ENCODE data around the gene LCE3E. TPM values are rescaled to one million over a fixed set of nuclear protein-coding genes. Genes with fewer than 3 reads are reported as not detected.
"Not testable (repeated sequence)": the region's sequence is repeated elsewhere in the genome, so short reads cannot be mapped to it uniquely, and the experiment has no call there.

LCE3E gene, protein sequence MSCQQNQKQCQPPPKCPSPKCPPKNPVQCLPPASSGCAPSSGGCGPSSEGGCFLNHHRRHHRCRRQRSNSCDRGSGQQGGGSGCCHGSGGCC
- total RNA-seq: not detected in 2 replicates

DNA sequence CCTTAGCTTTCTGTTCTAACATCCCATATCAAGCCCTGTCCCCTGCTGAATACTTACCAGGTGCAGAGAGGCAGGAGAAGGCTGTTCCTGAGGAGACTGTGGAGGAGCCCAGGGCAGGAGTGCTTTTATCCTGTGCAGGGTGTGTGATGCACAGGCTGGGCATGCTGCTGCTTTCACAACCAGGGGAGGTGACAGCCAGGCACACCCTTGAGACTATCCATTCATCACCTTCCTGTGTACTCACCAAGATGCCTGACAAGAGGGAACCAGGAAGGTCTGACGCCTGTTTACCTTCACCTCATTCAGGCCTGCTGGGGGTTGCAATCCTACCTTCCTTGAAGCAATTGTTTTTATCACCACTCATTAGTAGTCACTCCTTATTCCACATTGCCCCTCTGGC is at the start of gene LCE3E:
Gene LCE3E, minus strand, starts transcription at position 100 of the 400 bp plus-strand sequence. CDS start 572 bp downstream, outside the sequence.
- DNase-seq (ENCODE audit: low read depth): no peak

- DNase-seq (ENCODE audit: low read depth): no peak
These were observed 46.9 kb upstream of the LCE3E start, which contains the start of gene LCE3B for GRCh38 chr1:152613511-152613910. LCE3B (plus strand) TSS chr1:152613811; CDS start chr1:152613811, 0 bp downstream.

DNA sequence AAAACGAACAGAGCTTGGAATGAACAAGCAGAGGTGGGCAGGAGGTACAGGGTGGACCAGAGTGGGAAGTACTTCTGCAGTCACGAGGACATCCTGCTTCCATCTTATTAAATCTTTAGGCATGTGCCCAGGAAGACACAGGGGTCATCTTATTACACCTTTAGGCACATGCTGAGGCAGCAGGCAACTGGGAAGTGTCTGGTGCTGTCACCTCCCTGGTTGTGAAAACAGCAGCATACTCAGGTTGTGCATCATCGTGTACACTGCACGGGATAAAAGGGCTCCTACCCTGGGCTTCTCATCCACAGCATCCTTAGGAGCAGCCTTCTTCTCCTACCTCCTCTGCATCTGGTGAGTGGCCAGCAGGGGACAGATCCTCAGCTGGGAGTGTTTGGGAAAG is 33.4 kb upstream of the LCE3E start, which contains the start of gene LCE3C:
Gene LCE3C, plus strand, starts transcription at position 301 of the 400 bp plus-strand sequence. CDS start 498 bp downstream, outside the sequence.
- DNase-seq (ENCODE audit: low read depth): no peak

GRCh38 chr1:152596986-152597385 is 30.4 kb upstream of the LCE3E start:
- no peak for DNase-seq (ENCODE audit: low read depth)

DNA sequence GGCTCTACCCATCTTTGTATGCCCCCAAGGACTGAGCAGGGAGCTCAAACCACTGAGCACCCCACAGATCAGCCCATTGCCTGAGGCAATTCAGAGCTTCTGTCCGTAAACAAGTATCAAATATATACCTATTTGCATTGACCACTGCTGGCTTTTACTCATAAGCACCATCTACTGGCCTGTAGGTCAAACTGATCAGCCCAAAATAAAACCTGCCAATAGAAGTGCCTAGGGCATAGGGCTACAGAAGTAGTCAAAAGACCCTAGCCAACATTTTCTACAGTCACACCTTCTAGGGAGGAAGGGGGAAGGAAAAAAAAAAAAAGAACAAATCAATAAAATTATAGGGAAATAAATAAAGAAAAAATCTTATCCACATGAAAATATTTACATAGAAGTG is 19.0 kb upstream of the LCE3E start:
- DNase-seq (ENCODE audit: low read depth): no peak

GRCh38 chr1:152582647-152583046 is 16.1 kb upstream of the LCE3E start:
- DNase-seq (ENCODE audit: low read depth): no peak

DNA sequence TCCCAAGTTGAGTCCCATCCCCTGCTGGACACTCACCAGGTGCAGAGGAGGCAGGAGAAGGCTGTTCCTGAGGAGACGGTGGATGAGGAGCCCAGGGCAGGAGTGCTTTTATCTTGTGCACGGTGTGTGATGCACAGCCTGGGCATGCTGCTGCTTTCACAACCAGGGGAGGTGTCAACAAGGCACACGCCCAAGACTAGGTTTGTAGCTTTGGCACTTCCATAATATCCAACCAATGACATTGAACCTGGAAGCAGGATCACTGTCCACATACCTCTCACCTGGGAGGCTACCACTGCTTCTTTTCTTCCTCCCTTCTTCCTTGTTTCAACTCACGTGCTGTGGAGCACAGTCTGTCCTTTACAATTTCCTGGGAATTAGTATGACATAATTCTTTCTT is 13.9 kb upstream of the LCE3E start, which contains the start of gene LCE3D:
Gene LCE3D, minus strand, starts transcription at position 84 of the 400 bp plus-strand sequence. CDS start 580 bp downstream, outside the sequence.
- no peak for DNase-seq (ENCODE audit: low read depth)

DNA sequence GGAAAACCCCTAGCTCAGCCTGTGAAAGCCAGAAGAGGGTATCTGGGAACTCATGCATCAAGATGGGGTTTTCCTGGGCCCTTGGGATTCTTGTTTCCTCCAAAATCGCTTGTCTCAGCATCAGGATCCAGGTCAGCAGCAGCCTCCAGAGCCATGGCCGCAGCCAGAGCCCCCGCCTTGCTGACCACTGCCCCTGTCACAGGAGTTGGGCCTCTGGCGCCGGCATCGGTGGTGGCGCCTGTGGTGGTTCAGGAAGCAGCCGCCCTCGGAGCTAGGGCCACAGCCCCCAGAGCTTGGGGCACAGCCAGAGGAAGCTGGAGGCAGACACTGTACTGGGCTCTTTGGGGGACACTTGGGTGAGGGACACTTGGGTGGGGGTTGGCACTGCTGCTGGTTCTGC is 12.9 kb upstream of the LCE3E start:
- DNase-seq (ENCODE audit: low read depth): not testable (repeated sequence)

DNA sequence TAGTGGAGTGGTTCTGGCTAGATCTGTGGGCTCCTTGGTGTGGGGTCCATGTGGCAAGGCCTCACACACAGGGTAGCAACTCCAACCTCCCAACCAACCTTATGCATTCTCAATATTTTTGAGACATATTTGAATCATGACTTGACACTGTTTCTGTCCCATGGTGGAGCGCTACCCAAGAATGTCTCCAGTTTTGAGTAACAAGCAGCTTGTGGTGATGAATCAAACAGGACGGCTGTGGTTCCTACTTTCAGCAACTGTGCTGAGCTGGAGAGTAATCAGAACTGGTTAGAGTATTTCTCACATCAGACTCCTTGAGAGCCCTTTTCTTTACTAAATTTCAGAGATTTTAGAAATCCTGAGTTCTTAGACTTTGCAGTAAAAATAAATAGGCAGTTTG is 10.6 kb upstream of the LCE3E start:
- no peak for DNase-seq (ENCODE audit: low read depth)

DNA sequence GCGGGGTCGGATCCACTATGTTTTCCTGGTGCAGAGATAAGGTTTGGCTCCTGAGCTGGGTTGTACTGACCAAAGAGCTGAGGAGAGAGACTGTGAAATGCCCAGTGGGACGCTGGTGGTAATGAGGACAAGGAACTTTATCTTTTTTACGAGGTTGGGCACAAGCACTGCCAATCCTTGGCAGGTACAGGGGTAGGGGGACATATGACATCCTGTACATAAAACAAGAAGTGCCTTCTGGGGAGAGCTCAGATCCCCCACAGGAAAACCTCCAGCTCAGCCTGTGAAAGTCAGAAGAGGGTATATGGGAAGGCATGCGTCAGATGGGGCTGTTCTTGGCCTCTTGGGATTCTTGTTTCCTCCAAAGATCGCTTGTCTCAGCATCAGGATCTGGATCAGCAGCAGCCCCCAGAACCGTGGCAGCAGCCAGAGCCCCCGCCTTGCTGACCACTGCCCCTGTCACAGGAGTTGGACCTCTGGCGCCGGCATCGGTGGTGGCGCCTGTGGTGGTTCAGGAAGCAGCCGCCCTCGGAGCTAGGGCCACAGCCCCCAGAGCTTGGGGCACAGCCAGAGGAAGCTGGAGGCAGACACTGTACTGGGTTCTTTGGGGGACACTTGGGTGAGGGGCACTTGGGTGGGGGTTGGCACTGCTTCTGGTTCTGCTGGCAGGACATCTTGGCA is 905 bp downstream of the LCE3E start:
- no peak for DNase-seq (ENCODE audit: low read depth)

DNA sequence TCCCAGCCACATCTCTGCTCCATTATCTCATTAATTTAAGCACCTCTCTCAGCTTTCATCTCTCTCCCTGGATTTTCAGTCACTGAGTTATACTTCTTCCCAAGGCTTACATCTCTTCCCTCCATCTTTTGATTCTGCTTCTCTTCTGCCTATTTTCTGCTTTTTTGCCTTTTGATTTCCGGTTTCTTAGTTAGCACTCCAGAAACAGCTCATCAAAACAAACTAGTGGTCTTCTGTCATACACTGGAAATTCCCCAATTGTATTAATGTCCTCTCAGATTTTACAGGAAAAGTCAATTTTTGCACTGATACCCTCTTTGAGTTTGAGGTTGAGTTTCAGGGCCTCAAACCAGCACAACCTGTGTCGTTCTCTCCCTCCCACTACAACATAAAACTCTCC is 1.5 kb downstream of the LCE3E start:
- DNase-seq (ENCODE audit: low read depth): no peak

DNA sequence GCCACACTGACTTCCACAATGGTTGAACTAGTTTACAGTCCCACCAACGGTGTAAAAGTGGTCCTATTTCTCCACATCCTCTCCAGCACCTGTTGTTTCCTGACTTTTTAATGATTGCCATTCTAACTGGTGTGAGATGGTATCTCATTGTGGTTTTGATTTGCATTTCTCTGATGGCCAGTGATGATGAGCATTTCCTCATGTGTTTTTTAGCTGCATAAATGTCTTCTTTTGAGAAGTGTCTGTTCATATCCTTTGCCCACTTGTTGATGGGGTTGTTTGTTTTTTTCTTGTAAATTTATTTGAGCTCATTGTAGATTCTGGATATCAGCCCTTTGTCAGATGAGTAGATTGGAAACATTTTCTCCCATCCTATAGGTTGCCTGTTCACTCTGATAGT is 18.2 kb downstream of the LCE3E start:
- not testable (repeated sequence) for DNase-seq (ENCODE audit: low read depth)

DNA sequence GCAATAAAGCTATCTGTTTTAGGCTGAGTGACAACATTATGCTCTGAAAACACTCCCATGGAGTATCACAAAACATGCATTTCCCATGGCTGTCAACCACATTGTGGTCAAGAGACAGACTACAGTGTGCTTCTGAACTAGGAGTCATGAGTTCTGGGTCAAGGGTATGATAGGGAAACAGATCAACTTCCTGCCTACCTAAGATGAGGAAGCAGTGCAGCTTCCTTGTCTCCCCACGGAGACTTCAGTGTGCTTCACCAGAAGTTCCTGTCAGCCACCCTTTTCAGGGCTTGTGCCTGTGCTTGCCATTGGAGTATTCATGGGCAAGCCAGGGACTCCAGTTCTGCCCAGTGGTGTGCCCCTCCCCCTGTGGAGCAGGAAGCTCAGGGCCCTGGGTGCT is 19.9 kb downstream of the LCE3E start:
- no peak for DNase-seq (ENCODE audit: low read depth)

- DNase-seq (ENCODE audit: low read depth): no peak
These were observed 22.8 kb downstream of the LCE3E start for GRCh38 chr1:152543820-152544219.

GRCh38 chr1:152539901-152540300 is 26.7 kb downstream of the LCE3E start:
- DNase-seq (ENCODE audit: low read depth): no peak

- DNase-seq (ENCODE audit: low read depth): no peak
These were observed 29.1 kb downstream of the LCE3E start for GRCh38 chr1:152537496-152537895.

- DNase-seq (ENCODE audit: low read depth): no peak
These were observed 30.8 kb downstream of the LCE3E start for GRCh38 chr1:152535774-152536173.

- peak; percentile 29 for DNase-seq (ENCODE audit: low read depth)
These were observed 33.1 kb downstream of the LCE3E start for GRCh38 chr1:152533327-152533938.

GRCh38 chr1:152525080-152525641 is 41.4 kb downstream of the LCE3E start:
- DNase-seq (ENCODE audit: low read depth): no peak

- DNase-seq (ENCODE audit: low read depth): no peak
These were observed 46.0 kb downstream of the LCE3E start for GRCh38 chr1:152520561-152521090.

- DNase-seq (ENCODE audit: low read depth): no peak
These were observed 46.7 kb downstream of the LCE3E start for GRCh38 chr1:152519851-152520250.

DNA sequence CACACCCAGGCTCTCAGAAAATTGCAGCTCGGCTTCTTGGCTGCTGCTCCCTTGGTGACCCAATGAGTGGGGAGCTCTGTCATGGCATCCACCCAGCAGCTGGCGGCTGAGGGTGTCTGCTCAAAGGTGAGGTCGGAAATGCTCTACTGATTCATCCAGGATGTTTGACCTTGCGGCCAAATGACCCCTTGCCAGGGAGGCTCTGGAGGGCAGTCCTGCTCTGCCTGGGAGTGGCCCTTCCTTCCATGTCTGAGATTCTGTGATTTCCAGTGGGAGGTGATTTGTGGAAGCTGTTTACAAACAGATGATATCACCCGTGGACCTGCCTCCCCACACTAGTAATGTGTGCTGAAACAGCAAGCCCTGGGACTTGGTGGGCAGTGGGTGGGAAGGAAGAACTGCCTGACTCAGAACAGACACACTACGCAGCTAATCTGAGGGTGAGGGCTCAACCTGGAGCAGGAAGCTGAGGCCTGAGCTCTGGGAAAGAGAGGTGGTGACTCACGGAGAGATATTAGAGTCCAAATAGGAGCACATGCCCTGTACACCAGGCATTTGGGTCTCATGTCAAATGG is 49.3 kb downstream of the LCE3E start:
- peak; percentile 7 for DNase-seq (ENCODE audit: low read depth)
